HG02763 (cell line): ENCODE measurements around the gene SELENOW.
"Not testable (repeated sequence)": the region's sequence is repeated elsewhere in the genome, so short reads cannot be mapped to it uniquely, and the experiment has no call there.

Experiments
- ATAC-seq: cut with Tn5 transposase; IDR thresholded peaks from one replicate; pipeline ENCODE4 v1.9.1; 2021; ENCODE audit warnings: mild to moderate bottlenecking, moderate library complexity; ENCODE audit not compliant: unreplicated experiment

Gene SELENOW

GRCh38 chr19:47778049-47778953 is at the start of gene SELENOW:
Gene SELENOW, plus strand, starts transcription at chr19:47778703. Its CDS starts 83 bp downstream, at chr19:47778786.
- peak; percentile 75 for ATAC-seq

GRCh38 chr19:47729468-47729798 is 49.1 kb upstream of the SELENOW start:
- no peak for ATAC-seq

GRCh38 chr19:47729799-47730520 is 48.5 kb upstream of the SELENOW start:
- ATAC-seq: no peak

- ATAC-seq: no peak
These were observed 48.0 kb upstream of the SELENOW start for GRCh38 chr19:47730521-47730889.

- no peak for ATAC-seq
These were observed 47.6 kb upstream of the SELENOW start for GRCh38 chr19:47730910-47731309.

GRCh38 chr19:47735131-47735530 is 43.4 kb upstream of the SELENOW start:
- no peak for ATAC-seq

- ATAC-seq: no peak
These were observed 37.5 kb upstream of the SELENOW start for GRCh38 chr19:47740866-47741519.

- no peak for ATAC-seq
These were observed 36.9 kb upstream of the SELENOW start for GRCh38 chr19:47741544-47742140.

- ATAC-seq: no peak
These were observed 35.9 kb upstream of the SELENOW start for GRCh38 chr19:47742634-47743033.

GRCh38 chr19:47745010-47745901 is 33.2 kb upstream of the SELENOW start, which contains the start of gene NOP53:
Gene NOP53, plus strand, starts transcription at chr19:47745546. Its CDS starts 14 bp downstream, at chr19:47745560.
- ATAC-seq: peak; percentile 69

- not testable (repeated sequence) for ATAC-seq
These were observed 32.4 kb upstream of the SELENOW start for GRCh38 chr19:47746129-47746528.

GRCh38 chr19:47749326-47749725 is 29.2 kb upstream of the SELENOW start:
- ATAC-seq: no peak

GRCh38 chr19:47750752-47751151 is 27.8 kb upstream of the SELENOW start:
- no peak for ATAC-seq

GRCh38 chr19:47752440-47753211 is 25.9 kb upstream of the SELENOW start:
- ATAC-seq: no peak

GRCh38 chr19:47754206-47755064 is 24.1 kb upstream of the SELENOW start:
- no peak for ATAC-seq

- no peak for ATAC-seq
These were observed 23.3 kb upstream of the SELENOW start for GRCh38 chr19:47755065-47755761.

GRCh38 chr19:47755762-47756626 is 22.5 kb upstream of the SELENOW start:
- ATAC-seq: no peak
